ENCODE results near the gene ALDOA.
"Not testable (repeated sequence)": the region's sequence is repeated elsewhere in the genome, so short reads cannot be mapped to it uniquely, and the experiment has no call there.

Gene ALDOA

DNA sequence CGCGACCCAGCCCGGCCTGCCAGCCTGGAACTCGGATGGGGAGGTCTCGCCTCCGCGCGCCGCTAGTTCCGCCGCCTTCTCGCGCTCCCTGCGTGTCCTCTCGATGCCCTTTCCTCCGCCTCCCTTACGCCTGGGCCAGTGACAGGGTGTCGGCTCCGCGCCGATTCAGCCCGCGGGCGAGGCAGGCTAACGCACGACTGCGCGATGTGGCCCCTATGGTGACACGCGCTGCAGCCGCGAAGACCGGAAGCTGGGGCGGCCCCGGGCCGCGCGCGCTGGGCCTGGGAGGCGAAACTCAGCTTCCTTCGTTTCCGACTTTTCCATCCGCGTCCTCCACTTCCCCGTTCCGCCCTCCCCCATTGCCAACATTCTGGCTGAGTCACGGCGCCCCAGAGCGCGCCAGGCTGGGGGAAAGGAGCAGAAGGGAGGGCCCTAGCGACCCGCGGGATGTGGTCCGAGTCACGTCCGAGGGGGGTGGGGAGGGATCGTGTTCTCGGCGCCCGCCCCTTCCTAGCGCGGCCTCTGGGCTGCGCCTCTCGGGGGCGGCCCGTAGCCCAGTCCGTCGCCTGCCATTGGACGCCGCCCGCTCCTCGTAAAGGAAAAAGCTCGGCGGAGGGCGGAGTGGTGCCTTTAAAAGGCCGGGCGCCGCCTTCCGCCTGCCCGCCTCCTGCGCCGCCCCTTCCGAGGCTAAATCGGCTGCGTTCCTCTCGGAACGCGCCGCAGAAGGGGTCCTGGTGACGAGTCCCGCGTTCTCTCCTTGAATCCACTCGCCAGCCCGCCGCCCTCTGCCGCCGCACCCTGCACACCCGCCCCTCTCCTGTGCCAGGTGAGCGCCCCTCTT lies at the start of gene ALDOA:
Gene ALDOA, plus strand, starts transcription at position 659 of the 841 bp plus-strand sequence. CDS start 1,138 bp downstream, outside the sequence.
- peak; percentile 97 for DNase-seq

DNA sequence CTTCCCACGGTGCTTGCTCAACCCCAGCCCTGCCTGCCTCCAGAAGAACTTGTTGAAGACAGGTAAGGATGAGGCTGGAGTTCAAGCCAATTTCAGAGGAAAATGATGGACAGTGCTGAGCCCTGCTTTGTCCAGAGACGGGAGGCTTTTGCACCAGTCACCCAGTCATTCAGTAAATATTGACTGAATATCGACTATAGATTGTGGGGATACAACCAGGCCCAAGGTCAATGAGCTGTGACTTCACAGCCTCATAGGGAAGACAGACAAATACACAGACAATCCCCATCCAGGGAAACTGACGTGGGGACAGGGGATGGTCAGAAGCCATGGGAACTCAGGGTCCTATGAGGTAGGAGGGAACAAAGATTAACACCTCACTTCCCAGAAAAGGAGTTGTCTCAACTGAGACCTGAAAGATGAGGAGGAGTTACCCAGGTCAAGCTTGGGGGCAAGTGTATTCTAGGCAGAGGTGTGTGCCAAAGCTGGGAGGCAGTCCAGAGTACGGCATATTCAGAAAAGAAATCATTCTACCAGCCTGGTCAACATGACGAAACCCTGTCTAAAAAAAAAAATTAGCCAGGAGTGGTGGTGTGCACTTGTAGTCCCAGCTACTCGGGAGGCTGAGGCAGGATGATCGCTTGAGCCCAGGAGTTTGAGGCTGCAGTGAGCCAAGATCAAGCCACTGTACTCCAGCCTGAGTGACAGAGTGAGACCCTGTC lies 48.8 kb upstream of the ALDOA start:
- no peak for DNase-seq

DNA sequence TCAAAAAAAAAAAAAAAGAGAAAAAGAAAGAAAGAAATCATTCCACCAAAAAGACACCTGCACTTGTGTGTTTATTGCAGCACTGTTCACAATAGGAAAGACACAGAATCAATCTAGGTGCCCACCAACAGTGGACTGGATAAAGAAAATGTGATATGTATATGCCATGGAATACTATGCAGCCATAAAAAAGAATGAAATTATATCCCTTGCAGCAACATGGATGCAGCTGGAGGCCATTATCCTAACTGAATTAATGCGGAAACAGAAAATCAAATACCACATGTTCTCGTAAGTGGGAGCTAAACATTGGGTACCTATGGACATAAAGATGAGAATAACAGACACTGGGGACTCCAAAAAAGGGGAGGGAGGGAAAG lies 48.3 kb upstream of the ALDOA start:
- no peak for DNase-seq

DNA sequence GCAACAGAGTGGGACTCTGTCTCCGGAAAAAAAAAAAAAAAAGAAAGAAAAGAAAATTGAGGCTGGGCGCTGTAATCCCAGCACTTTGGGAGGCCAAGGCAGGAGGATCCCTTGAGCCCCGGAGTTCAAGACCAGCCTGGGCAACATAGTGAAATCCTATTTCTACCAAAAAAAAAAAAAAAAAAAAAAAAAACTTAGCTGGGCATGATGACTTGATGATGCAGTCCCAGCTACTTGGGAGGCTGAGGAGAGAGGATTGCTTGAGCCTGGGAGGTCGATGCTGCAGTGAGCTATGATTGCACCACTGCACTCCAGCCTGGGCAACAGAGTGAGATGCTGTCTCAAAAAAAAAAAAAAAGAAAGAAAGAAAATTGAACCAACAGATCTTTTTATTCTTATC lies 47.6 kb upstream of the ALDOA start:
- DNase-seq = not testable (repeated sequence)

DNA sequence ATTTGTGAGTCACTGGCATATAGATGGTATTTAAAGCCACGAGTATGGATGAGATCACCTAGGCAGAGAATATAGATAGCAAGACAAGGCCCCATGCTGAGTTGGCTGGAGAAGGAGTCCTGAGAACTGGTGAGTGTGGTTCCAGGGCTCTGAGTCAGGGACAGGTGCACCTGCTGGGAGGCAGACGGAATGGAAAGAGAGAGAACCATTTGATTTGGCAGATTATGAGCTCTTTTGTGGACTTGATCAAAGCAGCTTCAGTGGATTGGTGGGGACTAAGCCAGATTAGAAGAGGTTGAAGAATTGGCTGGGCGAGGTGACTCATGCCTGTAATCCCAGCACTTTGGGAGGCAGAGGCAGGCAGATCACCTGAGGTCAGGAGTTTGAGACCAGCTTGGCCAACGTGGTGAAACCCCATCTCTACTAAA lies 46.8 kb upstream of the ALDOA start:
- DNase-seq = no peak

- DNase-seq = no peak
Measured at GRCh38 chr16:30022887-30023286, 42.7 kb upstream of the ALDOA start, which contains the start of gene C16orf92. Gene C16orf92, plus strand, starts transcription at chr16:30023198. Its CDS starts 143 bp downstream, at chr16:30023341.

GRCh38 chr16:30023586-30023985 lies 42.0 kb upstream of the ALDOA start:
- DNase-seq = no peak

DNA sequence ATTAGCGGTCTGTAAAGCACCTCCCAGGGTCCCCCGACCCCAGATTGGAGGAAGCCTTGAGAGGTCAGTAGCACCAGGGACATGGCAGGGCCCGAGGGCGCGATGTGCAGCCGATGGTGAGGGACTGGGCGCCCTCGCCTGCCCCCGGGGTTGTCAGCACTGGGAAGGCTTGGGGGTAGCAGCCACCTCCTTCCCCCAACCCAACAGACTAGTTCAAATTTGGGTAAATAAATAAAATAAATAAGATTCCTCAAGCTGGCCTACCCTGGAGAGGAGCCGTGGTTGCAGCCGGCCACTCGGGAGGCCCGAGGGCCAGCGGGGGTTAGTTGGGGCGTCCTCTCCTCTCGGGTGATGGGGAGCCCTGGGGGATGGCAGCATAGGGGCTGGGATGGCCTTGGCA lies 41.1 kb upstream of the ALDOA start:
- DNase-seq = no peak

DNA sequence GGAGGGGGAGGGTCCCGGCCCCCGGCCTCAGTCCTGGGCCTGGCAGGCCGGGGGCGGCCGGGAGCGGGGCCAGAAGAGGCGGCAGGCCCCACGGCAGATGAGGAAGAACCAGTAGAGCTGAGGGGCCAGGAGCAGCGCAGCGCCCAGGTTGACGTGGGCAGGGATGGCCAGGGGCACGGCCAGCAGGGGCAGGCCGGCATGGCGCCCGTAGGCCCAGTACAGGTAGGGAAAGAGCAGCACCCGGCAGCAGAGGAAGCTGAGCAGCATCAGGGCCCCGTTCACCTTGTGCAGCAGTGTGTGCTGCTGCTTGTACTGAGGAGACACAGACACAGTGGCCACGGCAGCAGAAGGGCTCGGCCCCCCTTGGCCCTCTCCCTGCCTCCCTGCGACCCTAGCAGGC lies 40.4 kb upstream of the ALDOA start:
- no peak for DNase-seq

- no peak for DNase-seq
Measured at GRCh38 chr16:30025574-30025973, 40.0 kb upstream of the ALDOA start.

DNA sequence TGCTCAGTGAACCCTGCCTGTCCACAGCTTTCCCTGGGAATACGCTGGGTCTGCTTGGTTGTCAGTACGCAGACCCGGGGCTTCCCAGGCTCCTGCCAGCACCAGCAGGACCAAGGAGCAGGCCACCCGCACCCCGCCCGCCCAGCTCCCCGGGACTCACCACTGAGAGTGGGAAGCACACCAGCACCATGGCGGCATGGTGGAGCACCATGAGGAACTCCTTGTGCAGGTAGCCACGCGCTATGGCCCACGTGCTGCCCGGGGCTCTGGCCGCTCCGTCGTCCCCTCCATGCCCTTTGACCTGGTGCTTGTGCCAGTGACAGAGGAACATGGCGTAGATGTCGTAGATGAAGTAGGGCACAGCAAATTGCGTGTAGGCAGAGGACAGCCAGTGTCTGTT lies 39.1 kb upstream of the ALDOA start:
- DNase-seq = no peak

- no peak for DNase-seq
Measured at GRCh38 chr16:30027588-30028437, 37.7 kb upstream of the ALDOA start.

GRCh38 chr16:30028438-30029076 lies 37.0 kb upstream of the ALDOA start:
- no peak for DNase-seq

- no peak for DNase-seq
Measured at GRCh38 chr16:30030011-30030685, 35.4 kb upstream of the ALDOA start.

- peak; percentile 49 for DNase-seq
Measured at GRCh38 chr16:30030841-30031413, 34.6 kb upstream of the ALDOA start, which contains the start of gene TLCD3B. Gene TLCD3B, minus strand, starts transcription at chr16:30031271. Its CDS starts 744 bp downstream, at chr16:30030527.

DNA sequence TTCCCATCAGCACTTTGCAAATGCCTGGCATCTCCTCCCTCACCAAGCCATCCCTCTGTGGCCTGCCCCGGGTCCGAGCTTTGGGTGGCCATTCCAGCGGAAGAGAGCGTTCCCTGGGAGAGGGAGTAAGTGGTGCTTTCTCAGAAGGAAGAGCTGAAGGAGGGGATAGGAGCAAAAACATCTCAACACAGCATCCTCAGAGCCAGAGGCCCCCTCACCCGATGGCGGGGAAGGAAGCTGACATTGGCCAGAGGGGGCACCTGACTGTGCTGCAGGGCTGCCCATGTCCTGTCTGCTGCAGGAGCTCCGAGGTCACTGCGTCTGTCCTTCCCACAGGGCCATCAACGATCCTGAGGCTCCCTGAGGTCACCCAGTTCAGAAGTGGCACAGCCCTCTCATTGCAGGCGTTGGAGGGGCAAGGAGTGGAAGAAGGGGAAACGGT lies 34.1 kb upstream of the ALDOA start:
- no peak for DNase-seq

DNA sequence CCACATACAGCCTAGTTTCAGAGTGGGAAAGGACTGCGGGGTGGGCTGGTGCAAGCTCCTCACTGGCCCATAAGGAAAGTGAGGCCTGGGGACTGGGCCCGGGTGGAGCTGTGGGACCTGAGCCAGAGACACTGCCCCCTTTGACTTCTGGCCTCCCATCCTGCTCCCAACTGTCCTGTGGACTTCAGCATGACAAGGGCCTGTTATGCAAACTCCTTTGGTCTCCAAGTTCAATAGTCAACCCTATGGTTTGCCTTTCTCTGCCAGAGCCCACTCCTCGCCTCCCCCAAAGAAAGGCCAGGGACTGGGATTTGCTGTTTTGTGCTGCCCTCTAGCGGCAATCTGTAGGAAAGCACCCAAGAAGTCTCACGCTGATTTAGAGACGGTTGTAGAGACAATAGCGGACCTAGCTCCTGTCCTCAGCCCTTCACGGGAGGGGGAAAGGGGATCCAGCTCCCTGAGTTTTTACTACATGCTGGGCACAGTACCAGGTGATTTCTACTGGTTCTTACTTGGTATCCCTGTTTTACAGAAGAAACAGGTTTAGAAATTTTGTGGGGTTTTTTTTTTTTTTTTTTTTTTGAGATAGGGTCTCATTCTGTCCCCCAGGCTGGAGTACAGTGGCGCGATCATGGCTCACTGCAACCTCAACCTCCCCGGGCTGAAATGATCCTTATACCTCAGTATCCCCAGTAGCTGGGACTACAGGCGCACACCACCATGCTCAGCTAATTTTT lies 33.3 kb upstream of the ALDOA start:
- peak; percentile 85 for DNase-seq

DNA sequence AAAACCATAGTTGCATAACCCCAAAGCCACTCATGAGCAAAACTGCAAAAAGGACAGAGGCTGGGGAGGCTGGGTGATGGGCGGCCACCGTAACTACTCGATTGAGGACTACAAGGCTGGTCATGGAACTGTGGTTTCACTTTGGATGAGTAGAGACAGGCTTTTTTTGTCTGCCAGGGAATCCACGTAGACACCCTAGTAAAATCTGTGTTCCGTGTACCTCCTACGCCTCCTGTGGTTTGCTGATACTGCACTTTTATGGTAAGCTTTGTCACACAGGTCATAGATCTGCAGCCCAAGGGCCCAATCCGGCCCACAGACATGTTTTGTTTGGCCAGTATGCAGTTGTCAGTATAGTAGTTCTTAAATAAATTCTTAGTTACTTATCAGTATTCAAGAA lies 32.3 kb upstream of the ALDOA start:
- no peak for DNase-seq

DNA sequence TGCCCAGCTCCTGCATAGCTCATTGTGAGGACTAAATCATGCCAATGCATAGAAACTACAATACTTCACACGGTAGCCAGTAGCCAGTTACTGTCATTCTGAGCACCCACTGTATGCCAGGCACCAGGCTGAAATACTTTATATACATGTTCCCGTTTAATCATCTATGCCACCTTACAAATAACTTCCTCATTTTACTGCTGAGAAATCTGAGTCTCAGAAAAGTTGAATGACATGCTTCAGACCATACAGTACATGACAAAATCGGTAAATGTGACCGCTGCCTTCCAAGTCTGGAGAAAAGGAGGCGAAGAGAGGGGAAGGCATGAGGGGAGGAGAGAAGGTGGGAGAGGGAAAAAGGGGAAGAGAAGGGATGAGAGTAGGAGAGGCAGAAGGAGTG lies 25.3 kb upstream of the ALDOA start:
- no peak for DNase-seq

DNA sequence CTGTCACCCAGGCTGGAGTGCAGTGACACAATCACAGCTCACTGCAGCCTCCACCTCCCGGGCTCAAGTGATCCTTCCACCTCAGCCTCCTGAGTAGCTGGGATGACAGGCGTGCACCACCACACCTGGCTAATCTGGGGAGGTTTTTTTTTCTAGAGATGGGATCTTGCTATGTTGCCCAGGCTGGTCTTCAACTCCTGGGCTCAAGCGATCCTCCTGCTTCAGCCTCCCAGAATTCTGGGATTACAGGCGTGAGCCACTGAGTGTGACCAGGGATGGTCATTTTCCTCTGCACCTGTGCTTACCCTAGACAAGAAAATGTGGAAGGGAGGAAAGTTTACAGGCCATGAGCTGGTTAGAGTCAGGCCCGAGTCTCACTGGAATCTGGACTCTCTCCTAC lies 24.9 kb upstream of the ALDOA start:
- not testable (repeated sequence) for DNase-seq

GRCh38 chr16:30041841-30042240 lies 23.7 kb upstream of the ALDOA start:
- no peak for DNase-seq
